Dedifferentiated amniotic fluid mesenchymal stem cell (primary cell): ENCODE data around the gene AADAT.
A peak's percentile ranks its signal among the peaks of the same experiment; 100 is the strongest.
"Not testable (repeated sequence)": the region's sequence is repeated elsewhere in the genome, so short reads cannot be mapped to it uniquely, and the experiment has no call there.

ENCODE experiments used
- DNase-seq: peaks from one replicate; pipeline ENCODE4 v3.0.0-alpha.2; 2016; ENCODE audit errors: extremely low spot score

AADAT gene

GRCh38 chr4:170090352-170091052, 746 bp upstream of the AADAT start:
- no peak for DNase-seq

- DNase-seq: peak; percentile 22
Observed at GRCh38 chr4:170089274-170089667, 485 bp downstream of the AADAT start.

- DNase-seq: no peak
Observed at GRCh38 chr4:170088716-170089115, 1.0 kb downstream of the AADAT start.

- DNase-seq: no peak
Observed at GRCh38 chr4:170087163-170087700, 2.5 kb downstream of the AADAT start.

- no peak for DNase-seq
Observed at GRCh38 chr4:170083541-170083940, 6.2 kb downstream of the AADAT start.

- no peak for DNase-seq
Observed at GRCh38 chr4:170080496-170080895, 9.3 kb downstream of the AADAT start.

- DNase-seq: no peak
Observed at GRCh38 chr4:170079981-170080380, 9.8 kb downstream of the AADAT start.

GRCh38 chr4:170071196-170071595, 18.6 kb downstream of the AADAT start:
- DNase-seq: no peak

- DNase-seq: no peak
Observed at GRCh38 chr4:170068438-170069128, 21.2 kb downstream of the AADAT start.

GRCh38 chr4:170059421-170059820, 30.3 kb downstream of the AADAT start:
- no peak for DNase-seq

- no peak for DNase-seq
Observed at GRCh38 chr4:170058826-170059225, 30.9 kb downstream of the AADAT start.

- DNase-seq: no peak
Observed at GRCh38 chr4:170057866-170058265, 31.9 kb downstream of the AADAT start.

GRCh38 chr4:170052919-170053318, 36.8 kb downstream of the AADAT start:
- DNase-seq: no peak

GRCh38 chr4:170051402-170051801, 38.4 kb downstream of the AADAT start:
- no peak for DNase-seq

- no peak for DNase-seq
Observed at GRCh38 chr4:170049766-170050165, 40.0 kb downstream of the AADAT start.

GRCh38 chr4:170047771-170048354, 41.9 kb downstream of the AADAT start:
- DNase-seq: peak; percentile 85

- DNase-seq: not testable (repeated sequence)
Observed at GRCh38 chr4:170046156-170046555, 43.6 kb downstream of the AADAT start.

GRCh38 chr4:170040031-170040680, 49.6 kb downstream of the AADAT start:
- no peak for DNase-seq

- no peak for DNase-seq
Observed at GRCh38 chr4:170038769-170039168, 51.0 kb downstream of the AADAT start.

- no peak for DNase-seq
Observed at GRCh38 chr4:170038232-170038631, 51.5 kb downstream of the AADAT start.

- DNase-seq: no peak
Observed at GRCh38 chr4:170037481-170037880, 52.3 kb downstream of the AADAT start.

- no peak for DNase-seq
Observed at GRCh38 chr4:170035845-170036244, 53.9 kb downstream of the AADAT start.
